H9 (cell line): ENCODE results near the gene ENOX2. TPM values are rescaled to one million over a fixed set of nuclear protein-coding genes. Genes with fewer than 3 reads are reported as not detected.

Experiments
- DNase-seq: peaks from one replicate; pipeline ENCODE4 v3.0.0-alpha.2; 2017
- H2AFZ ChIP-seq: one replicate; pipeline ENCODE4 v1.6.1; 2013; ENCODE audit warnings: mild to moderate bottlenecking, low read length, control low read depth, moderate library complexity
- H2AK5ac ChIP-seq: 2 replicates; pipeline ENCODE4 v1.6.1; 2013; ENCODE audit warnings: low read length, control low read depth, mixed read lengths; ENCODE audit not compliant: insufficient read length
- H2BK120ac ChIP-seq: one replicate; pipeline ENCODE4 v1.6.1; 2013; ENCODE audit warnings: low read depth, mild to moderate bottlenecking, low read length, control low read depth, inconsistent platforms; ENCODE audit not compliant: poor library complexity, severe bottlenecking
- H2BK12ac ChIP-seq: 2 replicates; pipeline ENCODE4 v1.6.1; 2013; ENCODE audit warnings: low read length, control low read depth, mixed read lengths, low read depth; ENCODE audit not compliant: insufficient read length
- H2BK15ac ChIP-seq: 2 replicates; pipeline ENCODE4 v1.6.1; 2013; ENCODE audit warnings: low read depth, low read length, control low read depth
- H2BK20ac ChIP-seq: one replicate; pipeline ENCODE4 v1.6.1; 2013; ENCODE audit warnings: low read depth, mild to moderate bottlenecking, low read length, control low read depth, inconsistent platforms; ENCODE audit not compliant: poor library complexity, severe bottlenecking
- H2BK5ac ChIP-seq: 2 replicates; pipeline ENCODE4 v1.6.1; 2013; ENCODE audit warnings: low read length, control low read depth, mixed read lengths; ENCODE audit not compliant: insufficient read length
- H3K14ac ChIP-seq: 2 replicates; pipeline ENCODE4 v1.6.1; 2013; ENCODE audit warnings: low read length, control low read depth; ENCODE audit not compliant: insufficient read depth
- H3K18ac ChIP-seq: 2 replicates; pipeline ENCODE4 v1.6.1; 2013; ENCODE audit warnings: low read depth, mild to moderate bottlenecking, mixed read lengths, low read length, control low read depth; ENCODE audit not compliant: insufficient read length
- H3K23ac ChIP-seq: 2 replicates; pipeline ENCODE4 v1.6.1; 2013; ENCODE audit warnings: low read length, control low read depth, mixed read lengths, low read depth; ENCODE audit not compliant: insufficient read length
- H3K23me2 ChIP-seq: 2 replicates; pipeline ENCODE4 v1.6.1; 2013; ENCODE audit warnings: low read depth, mild to moderate bottlenecking, mixed read lengths, low read length, control low read depth; ENCODE audit not compliant: insufficient read length, poor library complexity, severe bottlenecking
- H3K27ac ChIP-seq: 2 replicates; pipeline ENCODE4 v1.5.1; 2013; ENCODE audit warnings: low read length, control low read depth, mixed read lengths, low read depth; ENCODE audit not compliant: insufficient read length
- H3K27me3 ChIP-seq: 2 replicates; pipeline ENCODE4 v1.6.1; 2013; ENCODE audit warnings: low read length, control low read depth, inconsistent platforms; ENCODE audit not compliant: insufficient read depth
- H3K4ac ChIP-seq: 2 replicates; pipeline ENCODE4 v1.6.1; 2013; ENCODE audit warnings: low read depth, mild to moderate bottlenecking, control low read depth, inconsistent platforms, low read length, moderate library complexity
- H3K4me1 ChIP-seq: 2 replicates; pipeline ENCODE4 v1.6.1; 2013; ENCODE audit warnings: low read length, control low read depth, inconsistent platforms; ENCODE audit not compliant: insufficient read depth
- H3K4me2 ChIP-seq: 2 replicates; pipeline ENCODE4 v1.6.1; 2013; ENCODE audit warnings: low read length, control low read depth, mixed read lengths; ENCODE audit not compliant: insufficient read length, insufficient read depth
- H3K56ac ChIP-seq: 2 replicates; pipeline ENCODE4 v1.6.1; 2013; ENCODE audit warnings: low read depth, mild to moderate bottlenecking, mixed read lengths, low read length, control low read depth; ENCODE audit not compliant: insufficient read length
- H3K79me1 ChIP-seq: 2 replicates; pipeline ENCODE4 v1.6.1; 2013; ENCODE audit warnings: low read depth, mild to moderate bottlenecking, moderate library complexity, low read length, control low read depth, inconsistent platforms; ENCODE audit not compliant: insufficient read depth, poor library complexity, severe bottlenecking
- H3K79me2 ChIP-seq: 2 replicates; pipeline ENCODE4 v1.6.1; 2013; ENCODE audit warnings: low read length, control low read depth, inconsistent platforms; ENCODE audit not compliant: insufficient read depth
- H3K9ac ChIP-seq: 2 replicates; pipeline ENCODE4 v1.6.1; 2013; ENCODE audit warnings: low read length, control low read depth, mixed read lengths; ENCODE audit not compliant: insufficient read length; ENCODE audit errors: extremely low read depth
- H3K9me3 ChIP-seq: one replicate; pipeline ENCODE4 v1.6.1; 2013; ENCODE audit warnings: low read depth, low read length, inconsistent platforms; ENCODE audit not compliant: control insufficient read depth
- H3T11ph ChIP-seq: one replicate; pipeline ENCODE4 v1.6.1; 2013; ENCODE audit warnings: mild to moderate bottlenecking, low read length, control low read depth, inconsistent platforms
- H4K20me1 ChIP-seq: one replicate; pipeline ENCODE4 v1.6.1; 2013; ENCODE audit not compliant: control insufficient read depth, insufficient read length, insufficient read depth
- H4K5ac ChIP-seq: 2 replicates; pipeline ENCODE4 v1.6.1; 2013; ENCODE audit warnings: low read depth, mild to moderate bottlenecking, mixed read lengths, low read length, control low read depth; ENCODE audit not compliant: insufficient read length
- H4K8ac ChIP-seq: replicated peaks from 2 replicates; pipeline ENCODE4 v1.6.1; 2013; ENCODE audit warnings: low read length, control low read depth, mixed read lengths, low read depth; ENCODE audit not compliant: insufficient read length
- H4K91ac ChIP-seq: 2 replicates; pipeline ENCODE4 v1.6.1; 2013; ENCODE audit warnings: low read depth, mild to moderate bottlenecking, moderate library complexity, mixed read lengths, low read length, control low read depth; ENCODE audit not compliant: insufficient read length
- H3K27ac Mint-ChIP-seq, 3 experiments: 2 replicates in 2 of 3; 3 replicates in 1 of 3; pipeline ENCODE4 v1.8.0; 2020 to 2021; ENCODE audit warnings: mixed read lengths in 3 of 3, mild to moderate bottlenecking in 1 of 3, moderate library complexity in 1 of 3
- H3K27me3 Mint-ChIP-seq: 2 replicates; pipeline ENCODE4 v1.8.0; 2021; ENCODE audit warnings: low read depth, mild to moderate bottlenecking, moderate library complexity, mixed read lengths
- H3K36me3 Mint-ChIP-seq, 3 experiments: 2 replicates in 2 of 3; 3 replicates in 1 of 3; pipeline ENCODE4 v1.8.0; 2020 to 2021; ENCODE audit warnings: low read depth in 3 of 3, mixed read lengths in 3 of 3; ENCODE audit not compliant: insufficient read depth in 1 of 3
- H3K4me1 Mint-ChIP-seq, 2 experiments: 2 replicates each; pipeline ENCODE4 v1.8.0; 2020; ENCODE audit warnings: mixed read lengths in 2 of 2
- H3K4me3 Mint-ChIP-seq, 2 experiments: 2 replicates in 1 of 2; 3 replicates in 1 of 2; pipeline ENCODE4 v1.8.0; 2020 to 2021; ENCODE audit warnings: mild to moderate bottlenecking in 2 of 2, mixed read lengths in 2 of 2, moderate library complexity in 1 of 2
- H3K9me3 Mint-ChIP-seq, 2 experiments: 2 replicates in 1 of 2; 3 replicates in 1 of 2; pipeline ENCODE4 v1.8.0; 2020; ENCODE audit warnings: mild to moderate bottlenecking in 2 of 2, mixed read lengths in 2 of 2, moderate library complexity in 1 of 2
- WGBS: extraction: QIAGEN DNeasy Blood & Tissue Kit; methylation state at CpG from one replicate; pipeline ENCODE4 v1.1.7; 2013; ENCODE audit warnings: missing lambda C conversion rate, low lambda C conversion rate, mixed read lengths; ENCODE audit not compliant: insufficient read length; ENCODE audit errors: extremely low coverage; 5-methylcytosine and 5-hydroxymethylcytosine counted together
- total RNA-seq: library from RNA; stranded (reverse); gene quantifications from 2 replicates; pipeline ENCODE4 v1.2.1, GENCODE V29; 2021
- TF ChIP-seq, protein P1 (sequence below): fragments of 200-600 bp; sonication (generic); conservative IDR thresholded peaks from 3 replicates; pipeline ENCODE4 v1.8.0; 2021; ENCODE audit warnings: antibody characterized with exemption, mild to moderate bottlenecking

Gene ENOX2
- total RNA-seq, 1 experiment from 2014 or later: 17.7 TPM

DNA sequence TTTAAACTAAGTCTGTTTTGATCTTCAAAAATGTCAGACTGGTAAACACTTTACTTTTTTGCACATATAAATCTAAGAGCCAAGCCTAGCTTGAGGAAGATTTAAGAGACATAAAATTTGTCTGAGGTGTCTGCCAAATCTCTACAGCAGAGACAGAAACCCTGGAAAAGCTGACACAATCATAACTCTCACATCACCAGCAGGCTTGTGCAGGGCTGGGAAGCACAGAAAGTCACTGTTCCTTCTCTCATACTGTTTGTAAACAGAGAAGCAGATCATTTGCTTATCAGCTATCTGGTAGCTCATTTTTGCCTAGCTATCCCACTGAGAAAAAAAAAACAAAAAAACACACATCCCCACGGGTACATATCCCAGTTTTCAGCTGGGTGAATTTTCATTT, 7.0 kb downstream of the ENOX2 start:
- Histone ChIP-seq H3K79me2 (no peaks in the 10 kb centered on the region), H3K27me3 (no peaks in the 10 kb centered on the region), H4K8ac (no peak overlapping the region), H3K23ac (no peak overlapping the region), H3K18ac (no peak overlapping the region), H3K79me1 (no peaks in the 10 kb centered on the region), H4K5ac (no peak overlapping the region), H3K14ac (no peak overlapping the region), H4K91ac (no peak overlapping the region), H3K27ac (no peak overlapping the region), H3K23me2 (no peaks in the 10 kb centered on the region), H3K9ac (no peak overlapping the region), H2AFZ (no peak overlapping the region), H2BK12ac (no peak overlapping the region), H3K4ac (no peak overlapping the region), H3K56ac (no peak overlapping the region), H3K9me3 (no peaks in the 10 kb centered on the region), H2AK5ac (no peak overlapping the region), H2BK120ac (no peak overlapping the region), H3T11ph (no peak overlapping the region), H3K4me2 (no peak overlapping the region), H2BK20ac (no peak overlapping the region), H2BK5ac (no peak overlapping the region), H4K20me1 (no peaks in the 10 kb centered on the region), H3K4me1 (no peaks in the 10 kb centered on the region), H2BK15ac (no peak overlapping the region)
- no peak for DNase-seq
- no peaks in the 10 kb centered on the region for H3K27me3 Mint-ChIP-seq
- TF ChIP-seq, protein P1, sequence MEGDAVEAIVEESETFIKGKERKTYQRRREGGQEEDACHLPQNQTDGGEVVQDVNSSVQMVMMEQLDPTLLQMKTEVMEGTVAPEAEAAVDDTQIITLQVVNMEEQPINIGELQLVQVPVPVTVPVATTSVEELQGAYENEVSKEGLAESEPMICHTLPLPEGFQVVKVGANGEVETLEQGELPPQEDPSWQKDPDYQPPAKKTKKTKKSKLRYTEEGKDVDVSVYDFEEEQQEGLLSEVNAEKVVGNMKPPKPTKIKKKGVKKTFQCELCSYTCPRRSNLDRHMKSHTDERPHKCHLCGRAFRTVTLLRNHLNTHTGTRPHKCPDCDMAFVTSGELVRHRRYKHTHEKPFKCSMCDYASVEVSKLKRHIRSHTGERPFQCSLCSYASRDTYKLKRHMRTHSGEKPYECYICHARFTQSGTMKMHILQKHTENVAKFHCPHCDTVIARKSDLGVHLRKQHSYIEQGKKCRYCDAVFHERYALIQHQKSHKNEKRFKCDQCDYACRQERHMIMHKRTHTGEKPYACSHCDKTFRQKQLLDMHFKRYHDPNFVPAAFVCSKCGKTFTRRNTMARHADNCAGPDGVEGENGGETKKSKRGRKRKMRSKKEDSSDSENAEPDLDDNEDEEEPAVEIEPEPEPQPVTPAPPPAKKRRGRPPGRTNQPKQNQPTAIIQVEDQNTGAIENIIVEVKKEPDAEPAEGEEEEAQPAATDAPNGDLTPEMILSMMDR: no peak
- H3K9me3 Mint-ChIP-seq: no peaks in the 10 kb centered on the region
- 0 out of 7 replicates have a peak, but pooled peaks cover 0 to 2% (median 0%) of the 10 kb centered on the region in 3 experiments for H3K36me3 Mint-ChIP-seq
- H3K4me3 Mint-ChIP-seq: no peak overlapping the region
- H3K4me1 Mint-ChIP-seq: peaks cover 0 to 4% of the 10 kb centered on the region in 2 experiments; a peak in 1 of 4 replicates
- no CpG with 5 or more reads among the region's 1 CpG for WGBS
- no peak overlapping the region for H3K27ac Mint-ChIP-seq
